ENCODE data around the gene ZDHHC8. TPM values are rescaled to one million over a fixed set of nuclear protein-coding genes. Genes with fewer than 3 reads are reported as not detected.

ZDHHC8 gene
- total RNA-seq, 2 donors from 2014 or later: 14.1 to 36.6 TPM

- TF ChIP-seq POLR2AphosphoS5 (IDR thresholded peaks at IDR 0.05) (no peak), POLR2A (IDR thresholded peaks at IDR 0.05) (no peak), CTCF (IDR thresholded peaks at IDR 0.05) (no peak)
- Histone ChIP-seq H3K4me3 (no peak overlapping the region), H3K9me3 (no peaks in the 10 kb centered on the region), H3K36me3 (peaks cover 4 to 12% of the 10 kb centered on the region in 2 donors), H3K27me3 (replicated peaks; ENCODE audit: insufficient read depth) (no peaks in the 10 kb centered on the region), H3K4me1 (replicated peaks) (no peaks in the 10 kb centered on the region), H3K27ac (no peak overlapping the region)
- no peak for DNase-seq (ENCODE audit: low spot score)
- intact Hi-C loops (cut with DNase I): no loop called here
- 90% methylated on average over 12 of the region's 12 CpGs for WGBS
These were observed 29.3 kb upstream of the ZDHHC8 start for GRCh38 chr22:20102203-20102780.

- Histone ChIP-seq H3K36me3 (peaks cover 14 to 30% of the 10 kb centered on the region in 2 donors), H3K9me3 (no peaks in the 10 kb centered on the region), H3K4me1 (replicated peaks) (no peaks in the 10 kb centered on the region), H3K4me3 (no peak overlapping the region), H3K27me3 (replicated peaks; ENCODE audit: insufficient read depth) (no peaks in the 10 kb centered on the region), H3K27ac (no peak overlapping the region)
- 95% methylated on average over 7 of the region's 7 CpGs for WGBS
- no peak for DNase-seq (ENCODE audit: low spot score)
- intact Hi-C loops (cut with DNase I): no loop called here
- TF ChIP-seq POLR2AphosphoS5 (IDR thresholded peaks at IDR 0.05): no peak
- no peak for TF ChIP-seq POLR2A (IDR thresholded peaks at IDR 0.05)
- no peak for TF ChIP-seq CTCF (IDR thresholded peaks at IDR 0.05)
These were observed 26.0 kb upstream of the ZDHHC8 start for GRCh38 chr22:20105456-20106204.

DNA sequence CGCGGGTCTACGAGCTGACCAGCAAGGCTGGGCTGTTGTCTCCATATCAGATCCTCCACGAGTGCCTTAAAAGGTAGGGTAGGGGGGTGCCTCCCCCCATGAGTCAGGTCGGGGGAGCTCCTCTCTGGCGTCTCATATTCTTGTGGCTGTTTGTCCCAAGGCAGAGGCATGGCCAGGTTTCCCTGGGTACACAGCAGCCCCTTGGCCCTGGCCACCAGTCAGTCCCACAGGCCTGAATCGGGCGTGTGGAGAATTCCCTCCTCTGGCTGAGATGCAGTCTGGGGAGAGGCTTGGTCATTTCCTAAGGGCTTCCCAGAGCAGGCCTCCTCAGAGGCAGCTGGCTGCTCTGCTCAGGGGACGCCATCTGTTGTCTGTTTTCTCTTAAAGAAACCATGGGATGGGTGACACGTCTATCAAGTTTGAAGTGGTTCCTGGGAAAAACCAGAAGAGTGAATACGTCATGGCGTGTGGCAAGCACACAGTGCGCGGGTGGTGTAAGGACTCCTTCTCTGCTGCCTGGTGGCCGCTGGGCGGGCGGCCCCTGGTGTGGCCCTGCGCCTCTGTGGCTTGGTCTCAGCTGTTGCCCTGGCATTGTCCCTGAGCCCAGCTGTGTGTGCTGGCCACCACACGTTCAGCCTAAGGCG is 25.3 kb upstream of the ZDHHC8 start:
- H3K4me1 ChIP-seq (replicated peaks): no peaks in the 10 kb centered on the region
- no peak overlapping the region for H3K4me3 ChIP-seq
- 92% methylated on average over 20 of the region's 20 CpGs for WGBS
- intact Hi-C loops (cut with DNase I): no loop called here
- H3K27ac ChIP-seq: no peak overlapping the region
- DNase-seq (ENCODE audit: low spot score): no peak
- no peak for TF ChIP-seq CTCF (IDR thresholded peaks at IDR 0.05)
- TF ChIP-seq POLR2AphosphoS5 (IDR thresholded peaks at IDR 0.05): no peak
- no peak for TF ChIP-seq POLR2A (IDR thresholded peaks at IDR 0.05)
- no peaks in the 10 kb centered on the region for H3K9me3 ChIP-seq
- peaks cover 14 to 30% of the 10 kb centered on the region in 2 donors for H3K36me3 ChIP-seq
- H3K27me3 ChIP-seq (replicated peaks; ENCODE audit: insufficient read depth): no peaks in the 10 kb centered on the region

- no peaks in the 10 kb centered on the region for H3K4me1 ChIP-seq (replicated peaks)
- no peak for DNase-seq (ENCODE audit: low spot score)
- intact Hi-C loops (cut with DNase I): no loop called here
- peaks cover 14 to 30% of the 10 kb centered on the region in 2 donors for H3K36me3 ChIP-seq
- H3K27ac ChIP-seq: no peak overlapping the region
- WGBS: 97% methylated on average over 10 of the region's 10 CpGs
- H3K4me3 ChIP-seq: no peak overlapping the region
- H3K9me3 ChIP-seq: no peaks in the 10 kb centered on the region
- no peaks in the 10 kb centered on the region for H3K27me3 ChIP-seq (replicated peaks; ENCODE audit: insufficient read depth)
- TF ChIP-seq CTCF (IDR thresholded peaks at IDR 0.05): no peak
- TF ChIP-seq POLR2AphosphoS5 (IDR thresholded peaks at IDR 0.05): no peak
- no peak for TF ChIP-seq POLR2A (IDR thresholded peaks at IDR 0.05)
These were observed 24.8 kb upstream of the ZDHHC8 start for GRCh38 chr22:20106849-20107237.
